GM18526 (cell line): Measurements from ENCODE around the gene ACOXL.

Source experiments
- POLR2A ChIP-seq: IDR thresholded peaks from 3 replicates; pipeline ENCODE4 v1.6.1; 2011; ENCODE audit not compliant: insufficient read length; ENCODE audit errors: extremely low read depth

The ACOXL gene

DNA sequence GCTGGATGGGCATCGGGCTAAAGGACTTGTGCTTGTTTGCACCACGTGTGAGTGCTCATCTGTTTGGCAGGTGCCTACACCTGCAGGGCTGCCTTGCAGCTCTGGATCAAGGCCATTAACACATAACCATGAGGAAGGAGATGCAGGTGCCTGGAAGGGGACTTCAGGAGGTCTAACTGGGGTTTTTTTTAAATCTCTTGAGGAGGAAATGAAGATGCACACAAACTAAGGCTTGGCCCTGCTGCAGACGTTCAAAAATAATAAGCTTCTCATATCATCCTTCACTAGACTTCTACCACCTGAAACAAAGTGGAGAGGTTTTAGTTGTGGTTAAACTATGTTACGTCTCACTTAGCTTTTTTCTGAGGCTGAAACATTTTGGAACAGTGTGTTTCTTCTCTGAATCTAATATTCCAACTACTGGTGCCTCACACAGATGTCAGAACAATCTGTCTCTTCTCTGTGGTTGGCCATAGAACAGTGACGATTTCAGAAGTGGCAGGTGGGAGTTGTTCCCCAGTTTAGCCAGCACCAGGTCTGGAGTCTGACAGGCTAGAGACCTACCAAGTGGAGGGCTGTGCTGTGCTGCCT, 424.8 kb downstream of the ACOXL start:
- no peak for TF ChIP-seq POLR2A

DNA sequence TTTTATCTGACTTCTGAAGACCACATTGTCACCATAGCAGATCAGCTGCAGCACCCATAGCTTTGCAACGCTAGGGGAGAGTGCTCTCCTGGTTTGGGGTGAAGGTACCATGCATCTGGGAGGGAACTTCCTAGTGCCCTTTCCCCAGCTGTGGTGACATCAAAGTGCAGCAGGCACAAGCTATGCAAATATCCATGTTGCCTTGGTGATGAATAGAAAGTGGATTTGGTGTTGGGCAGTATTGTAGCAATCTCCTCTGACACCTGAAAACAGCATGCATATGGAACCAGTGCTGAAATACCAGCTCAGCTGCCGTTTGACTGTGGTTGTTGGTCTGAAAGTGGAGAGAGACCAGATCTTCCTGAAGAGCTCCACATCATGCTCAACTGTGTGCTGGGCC, 425.4 kb downstream of the ACOXL start:
- TF ChIP-seq POLR2A: no peak

DNA sequence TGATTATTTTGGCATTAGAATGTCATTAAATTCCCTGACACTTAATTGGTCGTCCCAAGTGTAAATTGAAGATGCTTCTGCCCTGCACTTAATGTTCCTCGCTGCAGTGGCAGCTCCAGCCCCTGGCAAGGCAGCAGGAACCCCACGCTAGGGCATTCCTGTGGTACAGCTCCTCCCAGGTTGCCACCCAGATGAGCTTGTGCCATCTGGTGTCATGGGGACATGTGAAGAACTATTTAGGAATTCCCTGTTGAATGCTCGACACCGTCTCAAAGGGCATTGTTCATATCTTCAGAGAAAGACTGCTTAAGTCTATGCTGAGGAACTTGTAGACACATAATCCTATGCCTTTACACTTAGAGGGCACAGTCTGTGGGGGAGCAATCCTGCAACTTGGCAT, 427.3 kb downstream of the ACOXL start:
- no peak for TF ChIP-seq POLR2A

GRCh38 chr2:111160758-111161157, 428.4 kb downstream of the ACOXL start:
- TF ChIP-seq POLR2A: no peak

DNA sequence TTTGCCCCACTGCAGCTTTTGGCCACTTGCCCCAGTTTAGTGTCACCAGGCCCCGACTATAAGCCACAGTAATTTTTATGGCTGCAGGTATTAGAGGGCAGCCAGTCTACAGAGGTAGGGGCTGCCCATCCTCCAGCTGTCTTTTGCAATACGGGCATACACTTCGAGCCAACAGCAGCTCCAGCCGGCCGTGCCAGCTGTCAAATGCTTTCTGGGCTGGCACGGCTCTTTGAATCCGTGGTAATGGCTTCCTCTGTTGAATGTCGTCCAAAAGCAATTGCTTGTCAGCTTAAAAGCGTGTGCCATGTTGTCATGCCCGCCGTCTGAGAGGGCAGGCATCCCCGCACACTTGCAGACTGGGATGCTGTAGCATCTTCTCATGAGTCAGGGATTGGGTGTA, 429.6 kb downstream of the ACOXL start:
- no peak for TF ChIP-seq POLR2A

DNA sequence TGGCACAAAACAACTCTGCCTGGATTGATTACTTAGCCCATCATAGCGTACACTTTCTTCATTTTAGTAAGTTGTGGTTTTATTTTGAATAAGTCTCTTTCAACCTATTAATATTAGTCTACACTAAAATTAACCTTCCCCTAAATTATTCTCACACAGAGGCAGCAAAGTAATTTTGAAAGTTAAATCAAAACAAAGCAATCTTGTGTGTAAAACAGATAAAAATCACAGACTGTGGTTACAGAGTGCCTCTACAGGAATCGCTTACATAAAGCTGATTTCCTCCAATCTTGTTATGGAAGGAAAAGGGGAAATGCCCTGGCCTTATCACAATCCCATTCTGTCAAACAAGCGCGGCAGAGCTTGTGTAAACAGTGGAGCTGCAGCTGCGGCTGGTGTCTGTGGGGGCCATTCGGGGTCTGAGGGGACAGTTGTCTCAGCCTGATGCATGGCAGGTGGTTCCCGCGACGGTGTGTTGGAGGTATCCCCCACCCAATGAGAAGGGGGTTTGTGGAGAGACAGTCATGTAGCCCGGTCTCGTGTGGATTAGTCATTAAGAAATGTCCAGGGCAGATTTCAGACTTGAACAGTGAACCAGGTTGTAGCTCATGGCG, 430.5 kb downstream of the ACOXL start:
- TF ChIP-seq POLR2A: no peak

DNA sequence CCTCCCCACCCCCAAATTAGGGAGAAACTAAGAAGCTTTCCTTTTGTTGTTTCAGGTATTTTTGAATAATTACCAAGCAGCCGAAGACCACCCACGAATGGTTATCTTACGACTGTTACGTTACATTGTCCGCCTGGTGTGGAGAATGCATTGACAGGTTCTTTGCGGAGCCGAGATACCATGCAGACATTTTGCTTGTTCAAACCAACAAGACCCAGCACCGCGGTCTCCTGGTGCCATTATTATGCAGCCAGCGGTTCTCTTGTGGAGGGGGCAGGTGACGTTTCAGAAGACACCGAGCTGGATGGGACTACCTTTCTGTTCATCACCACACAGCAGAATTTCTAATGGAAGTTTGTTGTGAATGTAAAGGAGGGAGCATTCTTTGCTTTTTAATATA, 431.7 kb downstream of the ACOXL start:
- TF ChIP-seq POLR2A: no peak

DNA sequence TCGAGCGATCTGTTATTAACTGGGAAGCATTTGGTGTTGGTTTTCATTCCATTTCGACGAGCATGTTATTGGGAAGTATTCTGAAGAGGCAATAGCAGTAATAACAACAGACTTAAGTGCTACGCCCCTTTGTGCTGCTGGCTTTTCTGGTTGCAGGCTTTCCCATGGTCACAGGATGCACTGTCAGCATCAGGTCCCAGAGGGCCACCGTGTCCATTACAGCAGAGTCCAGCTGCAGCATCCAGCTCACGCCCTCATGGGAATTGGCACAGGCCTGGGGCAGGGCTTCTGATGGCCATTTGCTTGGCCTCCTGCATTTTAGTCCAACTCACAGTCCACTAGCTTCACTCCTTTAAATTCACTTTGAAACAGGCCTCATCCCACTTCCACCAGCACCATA, 432.7 kb downstream of the ACOXL start:
- no peak for TF ChIP-seq POLR2A

DNA sequence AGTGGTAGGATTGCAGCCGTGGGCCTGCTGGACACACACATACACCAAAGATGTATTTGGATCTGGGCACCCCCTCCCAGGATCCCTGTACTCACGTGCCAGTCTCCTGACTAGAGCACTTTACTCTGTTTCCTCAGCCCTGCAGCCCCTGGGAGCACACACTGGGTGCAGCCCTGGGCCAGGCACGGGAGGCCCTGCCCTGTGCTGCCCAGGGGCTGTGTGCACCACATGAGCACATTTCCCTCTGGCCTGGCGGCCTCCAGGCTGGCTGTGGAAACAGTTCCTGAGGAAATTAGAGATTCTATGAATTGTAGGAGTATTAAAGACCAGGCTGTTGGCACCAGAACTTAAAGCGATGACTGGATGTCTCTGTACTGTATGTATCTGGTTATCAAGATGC, 433.7 kb downstream of the ACOXL start:
- TF ChIP-seq POLR2A: no peak

DNA sequence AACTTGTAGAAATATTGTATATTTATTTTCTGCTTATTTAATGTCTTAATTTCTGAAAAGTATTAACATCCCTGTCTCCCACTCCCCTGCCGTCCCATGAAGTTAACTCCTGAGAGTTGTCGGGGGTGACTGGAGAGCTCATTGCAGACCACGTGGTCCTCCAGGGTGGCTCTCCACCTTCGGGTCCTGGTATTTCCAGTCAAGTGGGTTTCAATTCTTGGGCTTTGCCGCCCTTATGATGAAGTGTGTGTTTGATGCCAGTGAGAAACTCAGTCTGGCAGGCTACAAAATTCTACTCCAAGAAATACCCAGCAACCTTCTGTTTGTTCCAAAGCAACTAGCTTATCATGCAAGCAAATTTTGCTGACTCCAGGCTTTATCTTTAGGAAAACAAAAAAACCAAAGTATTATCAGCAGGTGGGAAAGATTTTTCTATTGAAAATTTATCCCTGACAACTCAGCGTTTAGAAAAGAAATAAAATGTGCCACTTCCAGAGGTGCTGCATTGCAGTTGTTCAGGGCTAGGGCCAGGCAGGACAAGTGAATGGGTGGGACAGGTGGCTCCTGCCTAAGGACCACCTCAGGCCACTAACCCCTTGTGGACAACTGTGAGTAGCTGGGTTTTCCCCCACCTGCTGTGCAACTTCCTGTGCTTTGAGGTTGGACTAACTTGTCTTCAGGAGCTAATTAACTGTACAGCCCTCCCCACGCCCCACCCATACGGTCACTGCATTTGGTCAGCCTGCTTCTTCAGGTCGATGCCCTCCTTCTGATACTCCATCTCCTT, 434.9 kb downstream of the ACOXL start:
- no peak for TF ChIP-seq POLR2A

DNA sequence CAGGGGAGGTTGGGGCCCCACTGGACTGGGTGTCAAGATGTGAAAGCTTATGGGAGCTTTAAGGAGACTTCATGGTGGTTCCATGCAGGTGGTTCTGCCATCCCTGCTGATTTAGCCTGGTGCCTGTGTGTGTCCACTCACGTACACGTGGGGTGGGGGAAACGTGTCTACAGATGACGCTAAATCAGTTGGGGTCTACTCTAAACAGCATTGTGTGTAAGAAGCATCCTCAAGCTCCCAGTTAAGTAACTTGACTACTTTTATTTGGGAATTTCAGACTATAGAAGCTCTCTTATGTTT, 435.4 kb downstream of the ACOXL start:
- TF ChIP-seq POLR2A: no peak
